GM21515 (cell line): Measurements from ENCODE around the gene XPNPEP2.

ENCODE experiments used
- ATAC-seq: cut with Tn5 transposase; IDR thresholded peaks from one replicate; pipeline ENCODE4 v1.9.1; 2021; ENCODE audit not compliant: unreplicated experiment

Gene XPNPEP2

DNA sequence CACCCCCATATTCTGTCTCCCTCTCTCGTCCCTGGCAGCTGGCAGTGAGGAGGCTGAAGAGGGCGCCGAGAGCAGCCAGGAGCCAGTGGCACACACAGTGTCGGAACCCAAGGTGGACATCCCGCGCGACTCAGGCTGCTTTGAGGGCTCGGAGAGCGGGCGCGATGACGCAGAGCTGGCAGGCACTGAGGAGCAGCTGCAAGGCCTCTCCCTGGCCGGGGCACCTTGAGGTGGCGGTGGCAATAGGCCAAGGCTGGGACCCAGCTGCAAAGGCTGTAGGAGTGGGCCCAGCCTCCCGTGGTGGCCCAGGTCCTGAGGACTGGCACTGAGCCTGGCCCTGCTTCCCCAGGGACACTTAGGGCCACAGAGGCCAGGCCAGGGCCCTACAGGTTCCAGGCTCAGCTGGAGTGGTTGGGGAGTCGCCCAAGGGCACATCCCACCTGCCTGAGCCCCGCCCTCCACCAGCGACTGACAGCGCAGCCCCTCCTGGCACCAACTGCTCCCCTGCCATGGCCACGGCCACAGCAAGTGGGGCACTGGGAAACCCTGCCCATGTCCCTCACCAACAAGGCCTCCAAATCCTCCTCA lies 54.9 kb downstream of the XPNPEP2 start:
- no peak for ATAC-seq

DNA sequence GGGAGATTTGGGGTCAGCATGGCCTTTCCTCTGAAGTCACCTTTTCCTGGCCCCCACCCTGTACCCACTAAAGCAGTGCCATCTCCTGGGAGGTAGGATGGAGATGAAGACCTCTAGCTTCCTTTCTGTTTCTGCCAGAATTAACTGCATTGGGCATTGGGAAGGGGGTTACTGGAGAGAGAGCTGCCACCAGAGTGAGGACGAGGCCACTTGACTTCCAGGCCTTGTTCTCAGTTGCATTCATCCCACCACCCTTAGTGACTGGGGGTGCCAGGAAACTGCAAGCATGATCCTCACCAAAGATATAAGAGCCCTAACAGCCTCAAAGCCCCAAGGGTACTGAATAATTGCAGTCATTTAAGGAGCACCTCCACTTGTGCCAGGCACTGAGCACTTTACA lies 56.8 kb downstream of the XPNPEP2 start:
- ATAC-seq, result no peak

DNA sequence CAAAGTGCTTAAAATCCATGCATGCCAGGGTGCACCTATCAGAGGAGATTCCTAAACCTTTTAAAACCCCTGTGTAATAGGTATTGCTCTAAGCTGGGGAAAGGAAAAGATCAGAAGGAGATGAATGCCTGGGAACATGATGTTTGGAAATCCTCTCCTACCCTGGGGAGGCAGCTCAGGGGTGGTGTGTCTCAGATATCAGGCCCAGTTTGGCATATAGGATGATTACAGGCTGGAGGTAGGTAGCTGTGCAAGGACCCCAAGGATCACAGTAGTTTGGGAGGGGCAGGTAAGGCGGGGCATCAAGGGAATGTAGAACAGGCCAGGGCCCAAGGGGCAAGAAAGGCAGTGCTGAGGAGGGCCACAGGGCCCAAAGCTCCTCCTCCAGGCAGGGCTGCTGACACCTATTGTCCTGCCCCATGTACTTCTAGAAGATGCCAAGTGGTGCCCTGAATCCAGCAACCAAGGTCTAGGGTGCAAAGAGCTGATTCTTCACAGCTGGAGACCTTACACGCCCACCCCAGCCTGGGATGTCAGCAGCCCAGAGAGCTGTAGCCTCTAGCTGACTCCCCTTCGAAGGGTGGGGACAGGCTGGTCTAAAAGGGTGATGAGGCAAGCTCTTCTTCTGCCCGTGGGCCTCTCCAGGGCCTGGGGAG lies 58.6 kb downstream of the XPNPEP2 start:
- no peak for ATAC-seq

DNA sequence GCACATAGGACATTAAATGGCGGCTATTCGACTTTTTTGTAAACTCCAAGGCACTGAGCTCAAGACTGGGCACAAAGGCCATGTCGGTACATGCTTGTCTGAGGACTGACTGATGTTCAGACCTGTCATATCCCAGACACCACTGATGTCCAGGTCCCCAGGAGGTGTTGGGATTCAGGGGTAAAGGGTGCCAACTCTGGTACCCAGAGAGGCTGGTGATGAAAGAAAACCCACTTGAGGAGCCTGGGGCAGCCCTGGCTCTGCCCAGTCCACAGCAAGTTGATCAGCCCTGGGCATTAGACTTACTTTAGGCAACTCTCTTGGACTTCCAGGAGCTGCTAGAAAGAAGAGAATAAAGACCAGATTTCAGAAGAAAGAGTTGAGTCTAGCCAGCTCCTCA lies 59.7 kb downstream of the XPNPEP2 start:
- ATAC-seq, result no peak

DNA sequence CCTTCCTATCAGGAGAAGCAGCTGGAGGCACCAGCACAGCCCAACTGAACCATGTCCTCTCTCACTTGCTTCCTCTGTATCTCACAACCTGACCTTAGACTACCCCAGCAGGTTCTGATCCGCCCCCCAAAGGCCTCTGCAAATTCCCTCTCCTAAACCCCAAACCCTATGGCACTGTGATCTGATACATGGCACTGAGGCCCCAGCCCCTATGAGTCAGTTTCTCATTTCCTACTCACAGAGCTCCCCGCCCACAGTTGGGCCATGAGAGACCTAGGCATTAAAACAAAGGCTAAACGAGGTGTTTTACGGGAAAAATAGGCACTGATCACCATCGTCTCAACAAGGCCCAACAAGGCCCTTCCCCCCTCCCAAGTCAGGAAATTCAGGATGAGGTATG lies 60.1 kb downstream of the XPNPEP2 start:
- no peak for ATAC-seq

DNA sequence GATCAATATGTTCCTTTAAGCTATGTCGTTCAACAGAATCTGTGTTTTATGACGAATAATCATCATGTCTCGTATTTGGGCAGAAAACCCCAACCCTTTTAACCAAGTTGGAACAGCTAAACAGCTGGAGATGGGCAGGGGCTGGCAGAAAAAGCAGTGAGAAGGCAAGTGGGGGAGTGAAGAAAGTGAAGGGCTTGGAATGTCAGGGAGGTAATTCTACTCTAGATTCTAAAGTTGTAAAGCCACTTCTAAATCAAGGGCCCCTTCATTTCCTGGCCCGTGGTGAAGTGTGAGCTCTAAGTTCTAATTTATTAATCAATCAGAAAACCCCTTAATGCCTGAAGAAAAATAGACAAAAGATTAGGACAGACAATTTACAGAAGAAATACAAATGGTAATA lies 61.4 kb downstream of the XPNPEP2 start:
- no peak for ATAC-seq

DNA sequence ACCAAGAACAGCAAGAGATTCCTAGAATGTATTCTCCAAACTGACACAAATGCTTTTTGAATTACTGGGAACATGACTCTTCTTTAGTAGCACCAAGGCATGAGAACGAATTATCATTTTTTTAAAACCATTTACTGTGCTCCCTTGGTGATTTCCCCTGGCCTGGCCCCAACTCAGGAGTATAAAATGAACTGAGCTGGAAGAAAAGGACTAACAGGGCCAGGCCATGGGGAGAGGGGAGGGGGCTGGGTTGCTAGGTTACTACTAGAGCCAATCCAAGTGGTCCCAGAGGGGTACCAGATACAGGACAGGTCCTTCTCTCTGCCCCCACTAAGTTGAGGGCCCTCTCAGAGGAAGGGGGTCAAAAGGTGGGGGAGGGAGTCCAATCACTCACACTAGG lies 64.1 kb downstream of the XPNPEP2 start:
- no peak for ATAC-seq

DNA sequence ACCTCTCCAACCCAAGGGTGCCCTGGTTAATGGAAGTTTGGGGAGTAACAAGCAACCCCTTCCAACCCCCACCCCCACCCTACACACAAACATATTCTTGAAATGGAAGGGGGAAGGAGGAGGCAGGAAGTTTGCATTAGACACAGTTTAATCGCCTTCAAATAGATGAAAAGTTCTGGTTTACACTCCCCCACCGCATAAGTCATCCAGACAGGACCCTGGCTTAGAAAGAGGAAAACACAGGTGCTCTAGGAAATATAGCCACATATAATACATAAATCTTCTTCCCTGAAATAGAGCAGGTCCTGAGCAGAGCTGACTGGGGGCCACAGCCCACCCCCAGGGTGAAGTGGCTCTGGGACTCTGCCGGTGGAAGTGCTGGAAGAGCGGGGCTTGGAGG lies 66.0 kb downstream of the XPNPEP2 start:
- ATAC-seq, result no peak

DNA sequence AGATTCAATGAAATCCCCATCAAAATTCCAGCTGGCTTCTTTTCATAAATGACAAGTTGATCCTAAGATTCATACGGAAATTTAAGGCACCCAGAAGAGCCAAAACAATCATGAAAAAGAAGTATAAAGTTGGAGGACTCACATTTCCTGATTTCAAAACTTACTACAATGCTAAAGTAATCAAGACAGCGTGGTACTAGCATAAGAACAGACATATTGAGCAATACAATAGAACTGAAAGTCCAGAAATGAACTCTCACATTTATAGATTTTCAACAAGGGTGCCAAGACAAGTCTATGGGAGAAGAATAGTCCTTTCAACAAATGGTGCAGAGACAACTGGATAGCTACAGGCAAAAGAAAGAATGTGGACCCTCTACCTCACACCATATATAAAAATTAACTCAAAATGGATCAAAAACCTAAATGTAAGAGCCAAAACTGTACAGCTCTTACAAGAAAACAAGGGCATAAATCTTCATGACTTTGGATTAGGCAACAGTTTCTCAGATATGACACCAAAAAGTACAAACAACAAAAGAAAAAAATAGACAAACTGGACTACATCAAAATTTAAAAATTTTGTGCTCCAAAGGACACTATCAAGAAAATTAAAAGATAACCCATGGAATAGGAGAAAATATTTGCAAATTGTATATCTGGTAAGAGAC lies 69.5 kb downstream of the XPNPEP2 start:
- no peak for ATAC-seq

DNA sequence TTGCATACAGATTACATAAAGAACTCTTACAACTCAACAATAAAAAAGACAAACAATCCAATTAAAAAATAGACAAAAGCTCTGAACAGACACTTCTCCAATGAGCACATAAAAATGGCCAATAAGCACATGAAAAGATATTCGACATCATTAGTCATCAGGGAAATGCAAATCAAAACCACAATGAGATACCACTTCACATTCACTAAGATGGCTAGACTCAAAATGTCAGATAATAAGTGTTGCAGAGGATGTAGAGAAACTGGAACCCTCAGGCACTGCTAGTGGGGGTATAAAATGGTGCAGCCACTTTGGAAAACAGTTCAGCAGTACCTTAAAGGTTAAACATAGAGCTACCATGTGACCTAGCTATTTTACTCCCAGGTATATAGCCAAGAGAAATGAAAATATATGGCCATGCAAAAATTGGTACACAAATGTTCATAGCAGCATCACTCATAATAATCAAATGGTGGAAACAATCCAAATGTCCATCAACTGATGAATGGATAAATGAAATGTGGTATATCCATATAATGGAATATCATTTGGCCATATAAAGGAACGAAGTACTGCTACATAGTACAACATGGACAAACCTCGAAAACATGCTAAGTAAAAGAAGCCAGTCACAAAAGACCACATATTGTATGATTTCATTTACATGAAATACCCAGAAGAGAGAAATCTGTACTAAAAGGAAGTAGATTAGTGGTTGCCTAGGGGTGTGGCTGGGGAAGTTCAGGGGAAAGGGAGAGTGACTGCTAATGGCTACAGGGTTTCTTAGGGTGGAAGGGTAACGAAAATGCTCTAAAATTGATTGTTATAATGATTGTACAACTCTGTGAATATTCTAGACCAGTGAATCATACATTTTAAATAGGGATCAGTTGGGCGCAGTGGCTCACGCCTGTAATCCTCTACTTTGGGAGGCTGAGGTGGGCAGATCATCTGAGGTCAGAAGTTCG lies 70.3 kb downstream of the XPNPEP2 start:
- ATAC-seq, result no peak

DNA sequence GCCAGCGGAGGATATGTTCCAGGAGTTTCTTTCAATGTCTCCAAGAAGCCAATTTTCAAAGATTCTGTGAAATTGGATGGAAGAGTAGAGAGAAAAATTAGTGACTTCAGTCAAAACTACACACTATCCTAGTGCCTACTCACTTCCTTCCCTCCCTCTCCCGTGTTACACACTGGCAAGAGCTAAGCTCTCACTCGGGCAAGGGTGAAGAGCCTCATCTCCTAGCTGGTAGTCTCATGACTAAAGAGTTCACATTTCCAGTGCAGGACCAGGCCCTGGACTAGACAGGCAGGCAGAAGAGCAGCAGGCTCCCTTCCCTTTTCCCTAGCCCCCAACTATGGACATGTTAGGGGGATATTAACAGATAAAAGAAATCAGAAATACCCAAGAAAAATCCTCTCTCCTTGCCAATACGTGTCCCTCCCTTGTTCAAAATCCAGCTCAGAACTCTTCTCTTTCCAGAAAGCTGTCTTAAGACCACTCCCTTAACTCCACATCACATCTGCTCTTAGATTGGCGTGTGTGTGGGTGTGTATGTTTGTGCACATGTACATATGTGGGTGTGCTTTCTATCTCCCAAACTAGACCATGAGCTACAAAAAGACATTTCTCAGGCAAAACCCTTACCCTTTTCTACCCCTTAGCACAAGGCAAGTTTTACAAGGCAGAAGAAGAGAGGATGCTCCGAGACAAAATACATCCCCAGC lies 75.0 kb downstream of the XPNPEP2 start:
- ATAC-seq, result no peak

DNA sequence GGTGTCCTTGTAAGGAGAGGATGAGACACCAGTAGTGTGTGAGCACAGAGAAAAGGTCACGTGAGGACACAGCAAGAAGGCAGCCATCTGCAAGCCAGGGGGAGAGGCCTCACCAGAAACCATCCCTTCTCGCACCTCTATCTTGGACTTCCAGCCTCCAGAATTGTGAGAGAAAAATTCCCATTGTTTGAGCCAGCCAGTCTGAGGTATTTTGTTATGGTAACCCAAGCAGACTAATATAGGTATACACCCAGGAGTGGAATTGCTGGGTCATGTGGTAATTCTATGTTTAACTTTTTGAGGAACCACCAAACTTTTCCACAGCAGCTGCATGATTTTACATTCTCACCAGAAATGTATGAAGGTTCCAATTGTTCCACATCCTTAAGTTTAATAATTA lies 79.3 kb downstream of the XPNPEP2 start:
- no peak for ATAC-seq
